IPS-18a (cell line): ENCODE results near the gene GNAI2.

Experiments
- H3K27ac ChIP-seq: one replicate; pipeline ENCODE4 v1.5.1; 2013; ENCODE audit warnings: low read length
- H3K27me3 ChIP-seq: one replicate; pipeline ENCODE4 v1.6.1; 2013; ENCODE audit warnings: mild to moderate bottlenecking, low read length; ENCODE audit not compliant: control insufficient read depth, insufficient read depth
- H3K36me3 ChIP-seq: one replicate; pipeline ENCODE4 v1.6.1; 2013; ENCODE audit warnings: low read depth, low read length; ENCODE audit not compliant: control insufficient read depth
- H3K4me1 ChIP-seq: one replicate; pipeline ENCODE4 v1.6.1; 2013; ENCODE audit warnings: low read depth, low read length; ENCODE audit not compliant: control insufficient read depth
- H3K4me3 ChIP-seq: one replicate; pipeline ENCODE4 v1.5.1; 2013; ENCODE audit warnings: low read length
- H3K9ac ChIP-seq: one replicate; pipeline ENCODE4 v1.6.1; 2013; ENCODE audit warnings: mild to moderate bottlenecking, low read length, moderate library complexity
- H3K9me3 ChIP-seq: one replicate; pipeline ENCODE4 v1.6.1; 2013; ENCODE audit warnings: low read depth, low read length; ENCODE audit not compliant: control insufficient read depth

GNAI2 gene

DNA sequence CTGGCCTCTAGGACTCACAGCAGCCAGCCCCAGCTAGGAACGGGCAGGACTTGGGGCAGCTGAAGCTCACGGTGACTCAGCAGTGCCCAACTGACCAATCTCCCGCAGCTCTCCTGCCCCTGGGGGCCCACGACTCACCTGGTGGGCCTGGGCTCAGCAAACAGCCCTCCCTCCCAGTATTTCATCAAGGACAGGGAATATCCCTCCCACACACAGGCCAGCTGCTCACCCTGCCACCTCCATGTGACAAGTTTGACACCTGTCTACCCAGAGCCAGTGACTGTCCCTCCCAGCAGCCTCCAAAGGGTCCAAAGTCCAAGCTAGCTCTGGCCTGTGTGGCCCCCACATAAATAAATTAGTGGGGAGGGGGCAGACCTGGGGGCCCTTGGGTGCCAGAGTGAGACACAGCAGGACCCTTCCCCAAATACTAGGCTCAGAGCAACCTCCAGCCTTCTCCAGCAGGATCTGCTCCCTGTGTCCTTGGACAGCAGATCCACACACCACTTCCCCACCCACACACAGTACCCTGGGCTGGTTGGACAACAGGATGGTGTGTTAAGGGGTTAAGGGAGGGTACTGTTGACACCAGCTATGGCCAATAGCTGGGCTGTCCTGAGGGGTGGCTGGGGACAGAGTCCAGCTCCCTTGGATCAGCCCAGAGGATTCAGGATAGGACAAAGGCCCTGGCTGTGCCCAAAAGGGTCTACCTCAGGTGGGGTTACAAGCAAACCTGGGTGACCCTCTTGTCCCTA lies 40.3 kb upstream of the GNAI2 start:
- Histone ChIP-seq H3K27me3 (peaks cover 6% of the 10 kb centered on the region), H3K9me3 (no peaks in the 10 kb centered on the region), H3K27ac (no peak overlapping the region), H3K4me1 (peaks cover 5% of the 10 kb centered on the region), H3K36me3 (no peaks in the 10 kb centered on the region), H3K9ac (no peak overlapping the region), H3K4me3 (no peak overlapping the region)

DNA sequence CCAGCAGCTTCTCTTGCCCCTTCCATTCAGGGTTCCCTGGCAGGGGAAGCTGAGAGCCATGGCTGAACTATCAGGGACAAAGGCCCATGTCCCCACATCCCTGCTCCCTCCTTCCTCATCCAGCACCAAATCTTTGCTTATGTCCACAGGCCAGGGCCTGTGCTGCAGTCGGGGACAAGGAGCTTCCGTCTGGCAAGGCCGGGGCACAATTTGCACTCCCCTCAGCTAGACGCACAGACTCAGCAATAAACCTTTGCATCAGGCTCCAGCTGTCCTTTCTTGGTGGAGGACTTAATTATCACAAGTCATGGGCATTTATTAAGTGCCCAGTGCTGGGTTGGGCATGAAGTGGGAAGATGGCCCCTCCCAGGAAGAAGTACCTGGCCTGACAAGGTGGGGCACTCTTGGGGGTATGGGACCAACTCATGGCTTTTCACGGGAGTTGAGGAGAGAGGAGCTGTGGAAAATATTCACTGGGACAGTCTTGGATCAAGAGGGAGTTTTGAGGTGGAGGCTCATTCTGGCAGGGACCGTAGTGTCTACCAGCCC lies 39.7 kb upstream of the GNAI2 start:
- peaks cover 5% of the 10 kb centered on the region for H3K4me1 ChIP-seq
- H3K9me3 ChIP-seq: no peaks in the 10 kb centered on the region
- H3K4me3 ChIP-seq: no peak overlapping the region
- no peak overlapping the region for H3K27ac ChIP-seq
- peaks cover 6% of the 10 kb centered on the region for H3K27me3 ChIP-seq
- H3K36me3 ChIP-seq: no peaks in the 10 kb centered on the region
- H3K9ac ChIP-seq: no peak overlapping the region

DNA sequence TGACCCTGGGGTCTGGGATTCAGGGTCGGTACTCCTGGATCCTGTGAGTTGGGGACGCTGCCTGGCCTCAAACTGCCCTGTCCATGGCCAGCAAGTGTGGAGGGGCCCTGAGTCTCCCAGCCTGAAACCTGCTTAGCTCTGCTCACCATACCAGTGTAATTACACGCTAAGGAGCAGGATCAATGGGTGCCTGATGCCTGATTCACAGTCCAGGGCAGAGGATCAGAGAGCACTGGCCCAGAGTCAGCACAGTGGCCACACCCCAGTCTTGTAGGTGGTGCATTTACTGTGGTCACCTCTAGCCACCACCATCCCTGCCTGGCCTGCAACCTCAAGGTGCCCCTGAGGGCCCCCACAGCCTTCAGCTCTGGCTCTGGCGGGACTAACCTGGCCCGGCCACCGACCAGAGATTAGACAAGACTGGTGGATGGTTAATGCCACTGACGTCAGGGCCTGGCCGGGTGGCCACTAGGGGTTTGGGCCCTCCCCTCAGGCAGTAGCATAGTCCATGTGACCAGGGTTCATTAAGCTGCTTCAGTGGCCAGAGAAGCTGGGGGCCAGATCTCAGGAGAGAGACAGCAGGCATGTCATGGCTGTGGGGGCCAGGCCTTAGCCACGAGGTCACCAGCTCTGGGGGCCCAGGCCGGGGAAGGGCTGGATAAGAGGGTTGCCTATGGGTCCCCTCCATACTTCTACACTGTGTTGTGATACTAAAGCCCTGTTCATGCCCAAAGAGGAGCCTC lies 34.3 kb upstream of the GNAI2 start:
- Histone ChIP-seq H3K4me1 (peaks cover 2% of the 10 kb centered on the region), H3K27ac (no peak overlapping the region), H3K4me3 (no peak overlapping the region), H3K9me3 (no peaks in the 10 kb centered on the region), H3K27me3 (peaks cover 31% of the 10 kb centered on the region), H3K36me3 (no peaks in the 10 kb centered on the region), H3K9ac (no peak overlapping the region)

DNA sequence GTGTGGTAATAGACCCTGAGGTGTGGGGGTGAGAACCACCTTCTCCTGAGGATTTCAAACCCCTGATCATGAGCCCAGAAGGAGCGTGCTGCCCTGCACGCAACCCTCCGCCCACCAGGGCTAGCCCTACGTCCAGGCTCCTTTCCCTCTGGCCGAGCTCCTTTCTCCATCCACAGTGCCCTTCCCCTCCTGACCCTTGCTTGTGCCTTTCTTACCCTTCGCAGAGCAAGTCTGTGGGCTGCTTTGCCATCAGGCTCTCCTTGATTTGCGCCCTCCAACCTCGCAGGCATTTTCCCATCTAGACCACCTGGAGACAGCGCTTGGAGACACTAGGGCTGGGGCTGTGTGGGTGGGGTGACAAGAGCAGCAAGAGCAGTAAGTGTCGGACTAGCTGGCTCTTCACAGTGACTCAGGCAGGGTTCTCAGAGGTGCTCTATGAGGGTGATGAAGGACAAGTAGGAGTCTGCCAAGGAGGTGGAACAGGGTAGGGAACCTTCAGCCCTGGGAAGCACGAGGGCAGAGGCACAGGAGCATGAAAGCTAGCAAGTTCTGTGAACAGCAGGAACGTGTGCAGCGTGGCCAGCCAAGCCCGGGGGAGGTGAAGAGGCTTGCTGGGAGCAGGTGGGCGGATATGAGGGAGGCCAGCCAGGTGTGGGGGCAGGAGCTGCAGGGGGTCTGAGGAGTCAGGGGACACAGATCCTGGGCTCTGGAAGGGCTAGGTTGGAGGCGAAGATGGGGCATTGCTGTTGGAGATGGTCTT lies 33.5 kb upstream of the GNAI2 start:
- H3K9me3 ChIP-seq: no peaks in the 10 kb centered on the region
- H3K9ac ChIP-seq: no peak overlapping the region
- no peak overlapping the region for H3K4me3 ChIP-seq
- no peak overlapping the region for H3K27ac ChIP-seq
- peaks cover 35% of the 10 kb centered on the region for H3K27me3 ChIP-seq
- peaks cover 2% of the 10 kb centered on the region for H3K4me1 ChIP-seq
- H3K36me3 ChIP-seq: no peaks in the 10 kb centered on the region

DNA sequence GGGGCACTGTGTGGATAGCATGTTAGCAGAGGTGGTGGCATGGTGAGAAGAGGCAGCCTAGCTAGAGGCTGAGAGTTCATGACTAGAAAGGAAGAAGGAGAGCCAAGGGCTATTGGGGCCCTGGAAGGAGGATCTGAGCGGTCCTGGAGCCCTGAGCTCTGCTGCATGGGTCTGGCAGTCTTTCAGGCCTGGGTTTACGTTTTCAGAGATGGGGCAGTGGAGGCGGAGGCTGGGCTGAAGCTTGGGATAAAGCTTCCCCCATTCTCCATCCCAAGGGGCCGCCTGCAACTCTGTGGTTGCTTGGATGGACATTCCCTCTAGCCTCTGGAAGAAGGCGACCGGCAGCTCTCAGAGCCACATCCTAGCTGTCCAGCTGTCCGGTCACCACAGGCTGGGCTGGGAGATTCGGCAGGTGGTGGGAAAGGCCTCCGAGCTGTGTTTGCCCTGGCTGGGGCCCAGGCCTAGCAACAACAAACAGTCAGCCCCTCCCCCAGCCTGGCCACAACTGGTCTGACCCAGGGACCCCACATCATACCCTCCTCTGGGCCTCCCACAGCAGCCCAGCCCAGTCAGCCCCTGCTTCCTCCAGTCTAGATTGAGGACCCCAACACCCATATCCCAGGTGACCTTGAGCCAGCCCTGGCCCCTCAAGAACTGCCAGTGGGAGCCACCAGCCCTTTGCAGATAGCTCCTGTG lies 32.7 kb upstream of the GNAI2 start:
- Histone ChIP-seq H3K9ac (no peak overlapping the region), H3K27ac (no peak overlapping the region), H3K4me1 (peaks cover 2% of the 10 kb centered on the region), H3K9me3 (no peaks in the 10 kb centered on the region), H3K4me3 (no peak overlapping the region), H3K27me3 (peaks cover 35% of the 10 kb centered on the region), H3K36me3 (no peaks in the 10 kb centered on the region)

DNA sequence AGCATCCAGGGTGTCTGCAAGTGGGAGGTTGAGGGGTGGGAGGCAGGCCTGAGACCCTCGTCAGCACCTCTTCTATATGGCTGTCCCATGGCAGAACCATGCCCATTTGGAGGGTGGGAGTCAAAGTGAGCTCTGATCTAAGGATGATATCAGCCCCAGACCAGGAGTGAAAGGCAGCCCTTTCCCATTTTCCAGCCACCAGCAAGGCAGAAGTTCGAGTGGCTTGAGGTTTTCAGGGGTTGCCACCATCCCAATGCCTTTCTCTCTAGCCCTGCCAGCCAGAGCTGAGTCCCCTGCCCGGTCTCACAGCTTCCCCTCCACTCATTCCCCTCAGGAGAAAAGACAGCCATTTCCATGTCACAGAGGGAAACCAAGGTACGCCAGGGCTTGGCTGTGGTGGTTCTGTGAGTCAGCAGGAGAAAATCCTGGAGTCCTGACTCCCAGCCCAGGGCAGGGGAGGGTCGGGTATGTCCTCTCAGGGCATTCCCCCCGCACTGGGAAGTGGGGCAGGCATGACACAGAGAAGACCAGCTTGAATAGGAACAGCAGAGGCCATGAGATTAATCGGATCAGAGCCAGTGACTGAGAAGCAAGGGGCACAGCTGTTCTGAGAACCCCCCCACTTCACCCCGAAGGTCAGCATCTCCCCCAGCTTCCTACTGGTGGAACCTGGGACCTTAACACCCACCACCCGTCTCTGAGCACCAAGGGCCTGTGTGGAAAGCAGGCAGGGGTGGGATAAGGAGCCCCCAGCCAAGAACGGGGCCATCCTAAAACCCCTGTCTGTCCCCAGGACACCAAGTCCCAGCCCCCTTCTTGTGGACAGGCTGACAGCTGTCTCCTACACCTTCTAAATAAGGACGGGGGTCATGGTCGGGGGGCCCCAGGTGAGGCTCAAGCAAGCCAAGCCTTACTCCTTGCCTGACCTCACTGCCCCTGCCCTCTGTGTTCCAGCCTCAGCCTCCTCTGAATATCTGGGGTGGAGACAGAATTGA lies 31.9 kb upstream of the GNAI2 start:
- Histone ChIP-seq H3K27me3 (peaks cover 35% of the 10 kb centered on the region), H3K4me1 (peaks cover 2% of the 10 kb centered on the region), H3K9me3 (no peaks in the 10 kb centered on the region)

DNA sequence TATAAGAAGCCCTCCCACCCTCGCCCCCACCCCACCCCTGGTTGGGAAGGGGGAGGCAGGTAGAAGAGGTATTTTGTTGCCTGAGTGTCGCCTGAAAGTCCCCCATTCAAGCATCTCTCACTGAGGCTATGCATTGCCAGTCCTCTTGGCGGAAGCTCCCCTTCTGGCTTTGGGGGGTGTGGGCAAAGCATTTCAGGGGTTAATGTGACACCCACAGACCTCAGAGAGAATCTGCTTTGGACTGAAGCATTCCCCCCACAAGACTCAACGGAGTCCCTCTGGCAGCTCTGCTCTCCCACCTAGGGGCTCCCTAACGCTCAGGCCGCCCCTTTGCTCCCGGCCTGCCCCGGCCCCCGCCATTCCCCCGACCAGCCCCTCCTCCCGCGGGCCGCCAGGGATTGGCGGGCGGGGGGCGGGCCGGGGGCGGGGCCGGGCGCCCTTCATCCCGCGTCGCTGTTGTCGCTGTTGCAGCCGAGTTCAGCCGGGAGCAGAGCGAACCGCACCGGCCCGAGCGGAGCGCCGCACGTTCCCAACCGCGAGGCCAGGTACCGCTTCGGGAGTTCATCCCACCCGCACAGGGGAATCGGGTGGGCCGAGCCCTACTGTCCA lies 31.1 kb upstream of the GNAI2 start, which contains the start of gene SLC38A3:
Gene SLC38A3 (plus strand): TSS at position 468 of the 609 bp plus-strand sequence. CDS start 8,929 bp downstream, outside the sequence.
- Histone ChIP-seq H3K27ac (no peak within 1 kb of the TSS), H3K36me3 (no peaks in the 10 kb centered on the region), H3K9me3 (no peaks in the 10 kb centered on the region), H3K4me1 (peaks cover 2% of the 10 kb centered on the region), H3K9ac (peak within 1 kb of the TSS; percentile 3), H3K27me3 (peaks cover 35% of the 10 kb centered on the region), H3K4me3 (peak within 1 kb of the TSS; percentile 59)

More for the DNA sequence above, 31.9 kb upstream of the GNAI2 start:
- Histone ChIP-seq H3K27ac (no peak overlapping the region), H3K9ac (no peak overlapping the region), H3K4me3 (no peak overlapping the region), H3K36me3 (no peaks in the 10 kb centered on the region)

DNA sequence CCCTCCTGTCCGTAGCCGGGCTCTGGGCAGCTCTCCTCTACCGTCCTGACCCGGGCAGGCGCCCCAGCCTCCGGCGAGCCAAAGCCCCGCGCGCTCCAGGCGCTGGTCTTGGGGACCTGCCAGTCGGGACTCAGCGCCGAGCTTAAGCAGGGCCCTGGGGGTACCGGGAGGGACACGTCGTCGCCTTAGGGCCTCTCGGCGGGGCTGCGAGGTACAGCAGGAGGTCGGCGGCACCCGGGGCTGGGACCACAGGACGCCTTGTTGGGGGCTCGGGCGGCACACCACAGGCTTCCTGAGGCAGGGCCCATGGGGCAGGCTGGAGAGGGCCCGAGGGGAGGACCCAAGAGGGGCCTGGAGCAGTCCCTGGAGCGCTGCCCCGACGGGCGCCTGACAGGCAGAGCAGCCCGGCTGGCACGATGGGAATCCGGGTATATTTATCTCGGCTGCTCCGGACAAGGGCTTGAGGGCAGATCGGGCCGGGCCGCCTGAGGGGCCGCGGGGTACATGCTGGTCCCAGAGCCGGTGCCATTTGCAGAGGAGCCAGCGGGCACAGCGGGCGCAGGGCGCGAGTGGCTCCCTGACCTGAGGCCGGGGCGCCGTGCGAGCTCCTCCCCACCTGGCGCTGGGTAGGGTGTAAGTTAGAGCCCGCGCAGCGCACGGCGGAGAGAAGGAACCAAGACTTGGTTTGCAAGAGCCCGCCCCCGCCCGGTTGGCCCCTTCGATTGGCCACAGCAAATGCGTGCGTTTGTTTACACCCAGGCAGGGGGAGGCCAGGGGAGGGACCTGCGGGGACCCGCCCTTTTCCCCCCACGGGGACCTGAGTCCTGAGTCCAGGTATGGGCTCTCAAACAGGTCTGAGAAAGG lies 30.4 kb upstream of the GNAI2 start:
- Histone ChIP-seq H3K27me3 (peaks cover 35% of the 10 kb centered on the region), H3K9ac (peak overlapping the region; percentile 3), H3K9me3 (no peaks in the 10 kb centered on the region), H3K36me3 (no peaks in the 10 kb centered on the region), H3K4me3 (peak overlapping the region; percentile 59), H3K4me1 (peaks cover 4% of the 10 kb centered on the region), H3K27ac (no peak overlapping the region)

DNA sequence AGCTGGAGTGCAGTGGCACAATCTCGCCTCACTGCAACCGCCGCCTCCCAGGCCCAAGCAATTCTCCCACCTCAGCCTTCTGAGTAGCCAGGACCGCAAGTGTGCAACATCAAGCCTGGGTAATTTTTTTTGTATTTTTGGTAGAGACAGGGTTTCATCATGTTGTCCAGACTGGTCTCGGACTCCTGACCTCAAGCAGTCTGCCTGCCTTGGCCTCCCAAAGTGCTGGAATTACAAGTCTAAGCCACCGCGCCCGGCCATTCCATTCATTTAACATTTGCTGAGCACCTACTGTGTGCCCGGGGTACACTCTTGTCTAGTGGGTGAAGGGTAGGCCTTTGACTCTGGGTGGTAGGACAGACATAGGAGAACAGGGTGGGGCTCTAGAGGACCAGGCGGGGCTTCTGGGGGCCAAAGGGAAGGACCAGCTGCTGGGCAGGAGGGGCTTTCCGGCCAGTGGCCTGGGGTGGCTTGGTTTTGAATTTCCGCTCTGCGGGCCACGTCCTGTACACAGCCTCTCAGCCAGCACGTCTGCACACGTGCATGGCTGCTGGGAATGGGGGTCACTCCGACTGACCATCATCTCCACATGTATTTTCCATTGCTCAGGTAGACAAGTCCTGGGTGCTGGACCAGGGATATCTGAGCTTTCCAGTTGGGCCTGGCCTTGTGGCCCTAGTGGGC lies 28.5 kb upstream of the GNAI2 start:
- Histone ChIP-seq H3K36me3 (no peaks in the 10 kb centered on the region), H3K27ac (no peak overlapping the region), H3K9me3 (no peaks in the 10 kb centered on the region), H3K27me3 (peaks cover 35% of the 10 kb centered on the region), H3K9ac (no peak overlapping the region), H3K4me3 (no peak overlapping the region), H3K4me1 (peaks cover 6% of the 10 kb centered on the region)
